Duodenal mucosa (tissue), 2 donors: ENCODE results near the gene KLC4.
"Not testable (repeated sequence)": the region's sequence is repeated elsewhere in the genome, so short reads cannot be mapped to it uniquely, and the experiment has no call there.

ENCODE experiments used
- H3K27ac ChIP-seq: one replicate; pipeline ENCODE4 v1.7.0; 2013; ENCODE audit warnings: low read depth, low read length
- H3K27me3 ChIP-seq, 2 donors: one replicate each; pipeline ENCODE4 v1.7.0; 2013; ENCODE audit warnings: low read length in 2 of 2, control low read depth in 1 of 2; ENCODE audit not compliant: insufficient read depth in 2 of 2, control insufficient read depth in 1 of 2
- H3K36me3 ChIP-seq, 2 donors: one replicate each; pipeline ENCODE4 v1.7.0; 2013; ENCODE audit warnings: low read length in 2 of 2, control low read depth in 1 of 2; ENCODE audit not compliant: insufficient read depth in 2 of 2, control insufficient read depth in 1 of 2
- H3K4me1 ChIP-seq, 2 donors: one replicate each; pipeline ENCODE4 v1.7.0; 2013; ENCODE audit warnings: low read length in 2 of 2, control low read depth in 1 of 2; ENCODE audit not compliant: insufficient read depth in 2 of 2, control insufficient read depth in 1 of 2
- H3K4me3 ChIP-seq, 2 donors: one replicate each; pipeline ENCODE4 v1.7.0; 2013; ENCODE audit warnings: low read length in 2 of 2, low read depth in 1 of 2
- H3K9ac ChIP-seq, 2 donors: one replicate each; pipeline ENCODE4 v1.7.0; 2013; ENCODE audit warnings: low read length in 2 of 2, low read depth in 1 of 2
- H3K9me3 ChIP-seq, 2 donors: one replicate each; pipeline ENCODE4 v1.7.0; 2013; ENCODE audit warnings: low read length in 2 of 2, control low read depth in 1 of 2; ENCODE audit not compliant: control insufficient read depth in 1 of 2

KLC4 gene

DNA sequence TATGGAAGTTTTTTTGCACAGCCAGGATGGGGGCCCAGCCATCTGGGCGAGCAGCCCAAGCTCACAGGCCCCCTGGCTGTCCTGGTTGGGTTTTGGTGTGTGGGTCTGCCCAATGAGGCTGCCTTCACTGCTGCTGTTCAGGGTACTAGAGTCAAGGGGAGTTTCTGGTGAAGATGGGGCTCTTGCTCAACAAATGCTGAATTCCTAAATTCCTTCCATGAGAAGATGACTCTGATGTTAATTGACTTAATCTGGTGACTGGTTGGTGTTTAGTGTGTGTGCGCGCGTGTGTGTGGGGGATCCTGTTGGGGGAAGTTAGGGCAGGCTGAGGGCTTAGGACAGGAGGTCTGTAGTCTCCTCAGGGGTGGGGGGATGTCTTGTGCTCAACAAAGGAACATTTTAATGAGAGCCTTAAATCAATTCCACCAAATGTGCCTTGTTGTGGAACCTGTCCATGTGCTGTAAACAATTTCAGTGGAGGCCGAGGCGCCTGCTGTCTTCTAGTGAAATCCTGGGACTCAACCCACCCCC is 18.6 kb downstream of the KLC4 start:
- Histone ChIP-seq H3K27ac (no peak overlapping the region), H3K4me3 (peak overlapping the region in 1 of 2 donors; percentile 74), H3K9ac (no peak overlapping the region), H3K36me3 (peaks cover 1 to 8% of the 10 kb centered on the region in 2 donors), H3K9me3 (no peaks in the 10 kb centered on the region), H3K27me3 (peaks cover 0 to 7% of the 10 kb centered on the region in 2 donors), H3K4me1 (peaks cover 4 to 11% of the 10 kb centered on the region in 2 donors)

DNA sequence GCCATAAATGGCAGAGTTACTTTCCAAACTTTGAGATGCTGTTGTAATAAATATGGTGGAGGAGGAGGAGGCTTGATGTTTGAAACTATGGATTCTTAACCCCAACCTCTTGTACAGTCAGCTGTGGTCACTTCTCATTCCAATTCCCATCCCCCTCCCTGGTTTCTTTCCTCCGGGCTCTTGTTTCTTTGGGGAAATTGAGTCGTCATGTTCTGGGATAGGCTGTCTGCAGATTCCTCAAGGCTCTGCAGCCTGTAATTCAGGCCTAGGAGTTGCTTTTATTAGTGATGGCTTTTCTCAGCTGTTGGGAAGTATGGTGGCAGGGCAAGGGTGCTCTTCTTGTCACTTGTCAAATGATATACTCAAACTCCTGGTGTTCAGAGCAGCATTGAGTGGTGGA is 19.3 kb downstream of the KLC4 start:
- no peak overlapping the region for H3K9ac ChIP-seq
- no peak overlapping the region for H3K27ac ChIP-seq
- H3K27me3 ChIP-seq = peaks cover 0 to 7% of the 10 kb centered on the region in 2 donors
- peaks cover 0 to 4% of the 10 kb centered on the region in 2 donors for H3K36me3 ChIP-seq
- no peak overlapping the region for H3K4me3 ChIP-seq
- H3K9me3 ChIP-seq = no peaks in the 10 kb centered on the region
- peaks cover 4 to 11% of the 10 kb centered on the region in 2 donors for H3K4me1 ChIP-seq

- Histone ChIP-seq H3K9ac (no peak overlapping the region), H3K4me3 (no peak overlapping the region), H3K4me1 (peaks cover 0 to 11% of the 10 kb centered on the region in 2 donors), H3K36me3 (no peaks in the 10 kb centered on the region), H3K27me3 (peaks cover 0 to 7% of the 10 kb centered on the region in 2 donors), H3K9me3 (no peaks in the 10 kb centered on the region), H3K27ac (no peak overlapping the region)
Measured at GRCh38 chr6:43081043-43081442, 21.6 kb downstream of the KLC4 start.

DNA sequence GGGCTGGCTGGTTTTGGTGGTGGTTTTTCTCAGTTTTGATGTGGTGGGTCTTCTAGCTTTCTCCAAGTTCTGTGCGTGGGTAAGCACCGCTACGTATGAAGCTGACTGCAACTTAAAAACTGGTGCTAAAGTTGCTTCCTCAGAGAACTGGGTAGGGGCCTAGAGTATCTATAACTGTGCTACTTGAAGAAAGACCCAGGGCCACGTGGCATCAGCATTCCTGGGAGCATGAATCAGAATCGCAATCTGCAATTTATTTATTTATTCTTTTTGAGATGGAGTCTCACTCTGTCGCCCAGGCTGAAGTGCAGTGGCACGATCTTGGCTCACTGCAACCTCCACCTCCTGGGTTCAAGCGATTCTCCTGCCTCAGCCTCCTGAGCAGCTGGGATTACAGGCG is 22.5 kb downstream of the KLC4 start:
- not testable (repeated sequence) for H3K36me3 ChIP-seq, H3K9ac ChIP-seq, H3K9me3 ChIP-seq, H3K27me3 ChIP-seq, H3K27ac ChIP-seq, H3K4me3 ChIP-seq
- peaks cover 0 to 11% of the 10 kb centered on the region in 2 donors for H3K4me1 ChIP-seq

DNA sequence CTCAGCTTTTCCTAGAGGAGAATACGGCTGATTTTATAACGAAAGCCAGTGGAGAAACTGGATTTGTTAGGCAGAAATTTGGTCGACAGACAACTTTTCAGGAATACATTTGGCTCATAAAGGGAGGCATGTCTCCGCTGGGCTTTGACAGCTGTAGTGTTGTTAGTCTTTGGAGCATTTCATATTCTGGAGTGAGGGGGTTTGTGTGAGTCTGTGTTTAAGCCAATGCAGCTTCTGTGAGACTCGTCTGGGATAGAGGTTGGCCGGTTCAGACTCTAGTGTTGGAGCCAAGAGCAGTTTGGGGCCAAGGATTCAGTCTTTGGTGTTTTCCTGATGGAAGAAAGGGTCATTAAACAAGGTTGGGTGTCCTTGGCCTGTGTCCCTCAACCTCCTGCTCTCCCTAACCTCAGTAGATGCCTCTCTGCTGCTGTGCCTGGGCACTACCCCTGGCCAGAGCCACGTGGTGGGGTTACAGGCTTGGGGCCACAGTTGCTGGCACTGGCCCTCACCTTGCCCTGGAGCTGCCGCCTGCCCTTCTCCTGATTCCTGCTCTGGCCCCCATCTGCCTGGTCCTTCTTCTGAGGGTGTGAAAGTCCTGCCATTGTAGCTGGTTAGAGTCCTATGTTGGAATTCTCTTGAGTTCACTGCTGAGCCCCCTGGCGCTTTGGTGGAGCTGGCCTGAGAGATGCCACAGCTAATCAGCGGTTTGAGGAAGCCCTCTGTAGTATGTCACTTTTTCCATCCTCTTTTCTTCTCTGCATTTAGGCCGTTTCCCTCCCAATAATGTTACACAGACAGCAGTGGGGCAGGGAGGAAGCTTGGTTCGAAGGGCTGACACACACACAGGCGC is 23.6 kb downstream of the KLC4 start:
- Histone ChIP-seq H3K4me3 (no peak overlapping the region), H3K9me3 (no peaks in the 10 kb centered on the region), H3K36me3 (no peaks in the 10 kb centered on the region), H3K27ac (no peak overlapping the region), H3K4me1 (peaks cover 0 to 3% of the 10 kb centered on the region in 2 donors), H3K27me3 (no peaks in the 10 kb centered on the region), H3K9ac (no peak overlapping the region)

GRCh38 chr6:43086022-43086658 is 26.7 kb downstream of the KLC4 start:
- H3K36me3 ChIP-seq = no peaks in the 10 kb centered on the region
- H3K4me1 ChIP-seq = peaks cover 0 to 6% of the 10 kb centered on the region in 2 donors
- no peaks in the 10 kb centered on the region for H3K9me3 ChIP-seq
- H3K27me3 ChIP-seq = no peaks in the 10 kb centered on the region
- no peak overlapping the region for H3K27ac ChIP-seq
- H3K4me3 ChIP-seq = no peak overlapping the region
- H3K9ac ChIP-seq = no peak overlapping the region

GRCh38 chr6:43088654-43089056 is 29.2 kb downstream of the KLC4 start:
- Histone ChIP-seq H3K27ac (no peak overlapping the region), H3K9ac (peak overlapping the region in 1 of 2 donors; percentile 2), H3K4me1 (peaks cover 0 to 10% of the 10 kb centered on the region in 2 donors), H3K9me3 (no peaks in the 10 kb centered on the region), H3K27me3 (no peaks in the 10 kb centered on the region), H3K36me3 (no peaks in the 10 kb centered on the region), H3K4me3 (no peak overlapping the region)

GRCh38 chr6:43089467-43089866 is 30.0 kb downstream of the KLC4 start:
- Histone ChIP-seq H3K4me3 (no peak overlapping the region), H3K9ac (peak overlapping the region in 1 of 2 donors; percentile 9), H3K4me1 (peaks cover 4 to 10% of the 10 kb centered on the region in 2 donors), H3K27me3 (no peaks in the 10 kb centered on the region), H3K9me3 (no peaks in the 10 kb centered on the region), H3K36me3 (no peaks in the 10 kb centered on the region), H3K27ac (no peak overlapping the region)

GRCh38 chr6:43089874-43090558 is 30.6 kb downstream of the KLC4 start:
- Histone ChIP-seq H3K27ac (no peak overlapping the region), H3K27me3 (no peaks in the 10 kb centered on the region), H3K4me1 (peaks cover 4 to 10% of the 10 kb centered on the region in 2 donors), H3K36me3 (no peaks in the 10 kb centered on the region), H3K9me3 (no peaks in the 10 kb centered on the region), H3K4me3 (no peak overlapping the region), H3K9ac (peak overlapping the region in 1 of 2 donors; percentile 9)

DNA sequence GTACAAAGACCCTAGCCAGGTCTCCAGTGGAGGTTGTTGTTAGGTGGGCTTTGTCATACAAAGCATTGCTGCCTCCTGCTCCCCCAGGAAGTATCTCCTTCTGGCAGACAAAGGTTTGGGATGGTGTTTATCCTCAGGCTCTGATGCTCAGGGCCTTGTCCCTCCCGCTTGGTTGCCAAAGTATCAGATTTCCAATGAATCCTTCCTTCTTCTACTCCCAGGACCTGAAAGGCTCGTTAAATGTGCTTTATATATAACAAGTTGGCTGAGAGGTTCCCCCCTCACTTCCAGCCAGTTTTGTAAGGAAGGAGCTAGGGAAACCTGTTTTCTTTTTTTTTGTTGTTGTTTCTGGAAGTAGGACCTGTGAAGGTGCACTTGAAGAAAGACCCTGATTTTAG is 31.1 kb downstream of the KLC4 start:
- H3K27me3 ChIP-seq = no peaks in the 10 kb centered on the region
- H3K4me3 ChIP-seq = no peak overlapping the region
- peaks cover 4 to 14% of the 10 kb centered on the region in 2 donors for H3K4me1 ChIP-seq
- H3K9ac ChIP-seq = peak overlapping the region in 1 of 2 donors; percentile 9
- no peaks in the 10 kb centered on the region for H3K9me3 ChIP-seq
- H3K27ac ChIP-seq = no peak overlapping the region
- no peaks in the 10 kb centered on the region for H3K36me3 ChIP-seq
